RPMI8226 (cell line): ENCODE measurements around the gene IQCK.
"Not testable (repeated sequence)": the region's sequence is repeated elsewhere in the genome, so short reads cannot be mapped to it uniquely, and the experiment has no call there.

Experiments used
- DNase-seq: peaks from one replicate; pipeline ENCODE4 v3.0.0-alpha.2; 2015

IQCK gene

GRCh38 chr16:19717741-19718623 is at the start of gene IQCK, which contains the start of gene KNOP1:
Gene IQCK (plus strand): TSS chr16:19718271. CDS start chr16:19718307, 36 bp downstream.
Gene KNOP1 (minus strand): TSS chr16:19718227. CDS start chr16:19715035, 3,192 bp downstream.
- DNase-seq: peak; percentile 97

GRCh38 chr16:19672378-19672777 is 45.7 kb upstream of the IQCK start:
- DNase-seq: no peak

GRCh38 chr16:19674485-19674884 is 43.6 kb upstream of the IQCK start:
- DNase-seq: no peak

- no peak for DNase-seq
Observed at GRCh38 chr16:19677402-19677801, 40.7 kb upstream of the IQCK start.

GRCh38 chr16:19678804-19679203 is 39.3 kb upstream of the IQCK start:
- no peak for DNase-seq

- DNase-seq: not testable (repeated sequence)
Observed at GRCh38 chr16:19679281-19679680, 38.8 kb upstream of the IQCK start.

- no peak for DNase-seq
Observed at GRCh38 chr16:19680881-19681340, 37.2 kb upstream of the IQCK start.

GRCh38 chr16:19681637-19682036 is 36.4 kb upstream of the IQCK start:
- DNase-seq: no peak

GRCh38 chr16:19683453-19684236 is 34.4 kb upstream of the IQCK start:
- DNase-seq: no peak

GRCh38 chr16:19685176-19685575 is 32.9 kb upstream of the IQCK start:
- no peak for DNase-seq

- no peak for DNase-seq
Observed at GRCh38 chr16:19687279-19687678, 30.8 kb upstream of the IQCK start.

GRCh38 chr16:19688396-19689024 is 29.6 kb upstream of the IQCK start:
- no peak for DNase-seq

GRCh38 chr16:19689342-19689741 is 28.7 kb upstream of the IQCK start:
- DNase-seq: no peak

GRCh38 chr16:19690196-19690595 is 27.9 kb upstream of the IQCK start:
- no peak for DNase-seq

GRCh38 chr16:19691161-19691711 is 26.8 kb upstream of the IQCK start:
- DNase-seq: no peak

GRCh38 chr16:19694989-19695388 is 23.1 kb upstream of the IQCK start:
- DNase-seq: no peak

- DNase-seq: peak; percentile 42
Observed at GRCh38 chr16:19696328-19696727, 21.7 kb upstream of the IQCK start.

GRCh38 chr16:19696961-19697360 is 21.1 kb upstream of the IQCK start:
- no peak for DNase-seq

- DNase-seq: no peak
Observed at GRCh38 chr16:19697756-19698318, 20.2 kb upstream of the IQCK start.

GRCh38 chr16:19698480-19699465 is 19.3 kb upstream of the IQCK start:
- no peak for DNase-seq

- no peak for DNase-seq
Observed at GRCh38 chr16:19699472-19699871, 18.6 kb upstream of the IQCK start.
